GM06990 (cell line): ENCODE measurements around the gene AATK.

Source experiments
- DNase-seq: peaks from one replicate; pipeline ENCODE4 v3.0.0-alpha.2; 2011; ENCODE audit not compliant: insufficient read length; ENCODE audit errors: extremely low read depth
- H3K27me3 ChIP-seq: replicated peaks from 2 replicates; pipeline ENCODE4 v1.6.0; 2011; ENCODE audit warnings: low read length; ENCODE audit not compliant: control insufficient read depth, insufficient read depth
- H3K36me3 ChIP-seq: 2 replicates; pipeline ENCODE4 v1.5.1; 2011; ENCODE audit warnings: low read length; ENCODE audit not compliant: control insufficient read depth, insufficient read depth
- H3K4me3 ChIP-seq: replicated peaks from 2 replicates; pipeline ENCODE4 v1.5.1; 2011; ENCODE audit warnings: low read depth, mild to moderate bottlenecking, control low read depth, low read length
- TF ChIP-seq, protein P1 (sequence below): IDR thresholded peaks from 2 replicates; pipeline ENCODE4 v1.5.1; 2011; ENCODE audit warnings: low read length, control low read depth, mild to moderate bottlenecking, inconsistent platforms; ENCODE audit not compliant: insufficient read depth, poor library complexity, severe bottlenecking

Gene AATK

DNA sequence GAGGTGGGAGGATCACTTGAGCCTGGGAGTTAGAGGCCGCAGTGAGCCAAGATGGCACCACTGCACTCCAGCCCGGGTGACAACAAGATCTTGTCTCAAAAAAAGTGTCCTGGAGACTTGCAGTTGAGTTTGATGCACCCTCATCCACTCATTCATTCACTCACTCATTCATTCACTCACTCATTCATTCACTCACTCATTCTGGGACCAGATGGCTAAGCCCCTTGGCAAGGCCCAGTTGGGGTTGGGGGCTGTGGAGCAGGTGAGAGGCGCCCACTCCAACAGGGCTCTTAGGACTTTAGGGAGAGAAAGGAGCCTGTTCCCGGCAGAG lies 1.1 kb upstream of the AATK start:
- no peaks in the 10 kb centered on the region for H3K36me3 ChIP-seq
- TF ChIP-seq, protein P1, sequence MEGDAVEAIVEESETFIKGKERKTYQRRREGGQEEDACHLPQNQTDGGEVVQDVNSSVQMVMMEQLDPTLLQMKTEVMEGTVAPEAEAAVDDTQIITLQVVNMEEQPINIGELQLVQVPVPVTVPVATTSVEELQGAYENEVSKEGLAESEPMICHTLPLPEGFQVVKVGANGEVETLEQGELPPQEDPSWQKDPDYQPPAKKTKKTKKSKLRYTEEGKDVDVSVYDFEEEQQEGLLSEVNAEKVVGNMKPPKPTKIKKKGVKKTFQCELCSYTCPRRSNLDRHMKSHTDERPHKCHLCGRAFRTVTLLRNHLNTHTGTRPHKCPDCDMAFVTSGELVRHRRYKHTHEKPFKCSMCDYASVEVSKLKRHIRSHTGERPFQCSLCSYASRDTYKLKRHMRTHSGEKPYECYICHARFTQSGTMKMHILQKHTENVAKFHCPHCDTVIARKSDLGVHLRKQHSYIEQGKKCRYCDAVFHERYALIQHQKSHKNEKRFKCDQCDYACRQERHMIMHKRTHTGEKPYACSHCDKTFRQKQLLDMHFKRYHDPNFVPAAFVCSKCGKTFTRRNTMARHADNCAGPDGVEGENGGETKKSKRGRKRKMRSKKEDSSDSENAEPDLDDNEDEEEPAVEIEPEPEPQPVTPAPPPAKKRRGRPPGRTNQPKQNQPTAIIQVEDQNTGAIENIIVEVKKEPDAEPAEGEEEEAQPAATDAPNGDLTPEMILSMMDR = no peak
- H3K4me3 ChIP-seq = no peak overlapping the region
- no peaks in the 10 kb centered on the region; the same call in 1 of the 2 replicates for H3K27me3 ChIP-seq
- no peak for DNase-seq

DNA sequence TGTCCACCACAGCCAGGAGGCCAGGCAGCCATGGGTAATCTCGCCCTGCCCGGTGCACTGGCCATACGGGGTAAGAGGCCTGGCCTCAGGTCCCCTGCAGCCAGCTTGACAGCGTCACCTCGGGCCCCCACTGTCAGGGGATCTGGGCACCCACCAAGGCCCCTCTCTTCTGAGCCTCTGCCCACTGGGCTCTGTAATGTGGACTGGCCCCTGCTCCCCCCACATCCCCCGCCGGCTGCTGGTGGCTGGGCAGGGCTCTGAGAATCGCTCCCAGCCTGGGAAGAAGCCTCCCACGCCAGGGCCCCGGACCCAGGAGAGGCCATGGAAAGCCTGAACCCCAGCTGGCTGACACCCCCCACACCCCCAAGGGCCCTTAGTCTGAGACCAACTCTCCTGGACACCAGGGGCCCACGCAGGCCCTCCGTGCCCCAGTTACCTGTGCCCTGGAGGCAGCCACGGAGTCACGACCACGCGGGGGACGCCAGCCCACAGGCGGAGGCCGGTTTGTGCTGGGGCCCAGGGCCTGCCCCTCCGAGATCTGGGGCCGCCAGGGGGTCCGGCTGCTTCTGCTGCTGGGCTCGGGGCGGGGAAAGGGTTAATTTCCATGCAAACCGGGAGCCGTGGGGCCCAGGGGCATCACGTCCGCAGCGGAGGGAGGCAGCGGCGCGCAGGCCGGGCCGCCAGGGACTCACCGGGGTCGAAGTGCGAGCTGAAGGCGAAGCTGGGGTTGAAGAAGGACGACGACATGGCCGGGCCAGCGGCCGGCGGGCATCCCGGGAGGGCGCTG lies 582 bp downstream of the AATK start, which contains the start of gene PVALEF:
PVALEF (plus strand) TSS at position 262 of the 787 bp plus-strand sequence. CDS start 15,720 bp downstream, outside the sequence.
- H3K27me3 ChIP-seq = peaks cover 1% of the 10 kb centered on the region; the same call in 1 of the 2 replicates
- TF ChIP-seq, protein P1 = no peak
- H3K4me3 ChIP-seq = no peak within 1 kb of the TSS
- H3K36me3 ChIP-seq = no peaks in the 10 kb centered on the region
- no peak for DNase-seq

DNA sequence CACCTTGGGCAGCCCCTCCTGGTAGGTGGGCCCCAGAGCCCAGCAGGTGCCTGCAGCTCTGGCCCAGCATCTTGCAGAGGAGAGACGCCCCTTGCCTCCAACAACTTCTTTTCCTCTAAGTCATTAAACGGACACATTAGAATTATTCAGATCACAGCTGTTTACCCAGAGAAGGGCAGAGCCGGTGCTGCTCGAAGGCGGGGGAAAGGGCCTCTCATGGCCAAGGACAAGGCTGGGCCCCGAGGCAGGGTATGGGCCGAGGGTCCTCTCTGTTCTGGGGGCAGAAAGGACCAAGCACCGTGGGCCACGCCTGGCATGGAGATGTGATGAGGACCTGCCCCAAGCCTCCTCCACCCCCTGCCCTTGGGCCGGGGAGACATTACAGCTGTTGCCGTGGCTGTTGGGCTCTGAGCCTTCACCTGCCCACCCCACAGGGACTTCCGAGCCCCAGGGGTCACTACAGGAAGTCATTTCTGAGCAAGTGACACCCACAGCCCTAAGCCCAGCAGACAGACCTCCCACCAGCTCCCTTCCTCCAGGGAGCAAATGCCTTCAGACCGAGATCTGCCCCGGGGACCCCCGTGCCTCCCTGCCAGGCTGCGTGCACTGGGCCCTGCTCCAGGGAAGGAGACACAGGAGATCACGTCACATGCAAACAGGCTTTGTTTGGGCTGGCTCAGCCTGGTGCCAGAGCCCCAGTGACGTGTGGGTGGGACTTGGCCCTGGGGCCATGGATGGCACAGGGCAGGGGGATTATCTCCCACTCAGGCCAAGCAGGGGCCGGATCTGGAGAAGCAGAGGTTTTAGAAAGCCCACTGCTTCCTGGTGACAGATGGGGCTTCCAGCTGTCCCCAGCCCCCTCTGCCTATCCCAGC lies 1.4 kb downstream of the AATK start:
- Histone ChIP-seq H3K4me3 (no peak overlapping the region), H3K36me3 (no peaks in the 10 kb centered on the region), H3K27me3 (peaks cover 1% of the 10 kb centered on the region; the same call in 1 of the 2 replicates)
- no peak for DNase-seq
- TF ChIP-seq, protein P1 = no peak

DNA sequence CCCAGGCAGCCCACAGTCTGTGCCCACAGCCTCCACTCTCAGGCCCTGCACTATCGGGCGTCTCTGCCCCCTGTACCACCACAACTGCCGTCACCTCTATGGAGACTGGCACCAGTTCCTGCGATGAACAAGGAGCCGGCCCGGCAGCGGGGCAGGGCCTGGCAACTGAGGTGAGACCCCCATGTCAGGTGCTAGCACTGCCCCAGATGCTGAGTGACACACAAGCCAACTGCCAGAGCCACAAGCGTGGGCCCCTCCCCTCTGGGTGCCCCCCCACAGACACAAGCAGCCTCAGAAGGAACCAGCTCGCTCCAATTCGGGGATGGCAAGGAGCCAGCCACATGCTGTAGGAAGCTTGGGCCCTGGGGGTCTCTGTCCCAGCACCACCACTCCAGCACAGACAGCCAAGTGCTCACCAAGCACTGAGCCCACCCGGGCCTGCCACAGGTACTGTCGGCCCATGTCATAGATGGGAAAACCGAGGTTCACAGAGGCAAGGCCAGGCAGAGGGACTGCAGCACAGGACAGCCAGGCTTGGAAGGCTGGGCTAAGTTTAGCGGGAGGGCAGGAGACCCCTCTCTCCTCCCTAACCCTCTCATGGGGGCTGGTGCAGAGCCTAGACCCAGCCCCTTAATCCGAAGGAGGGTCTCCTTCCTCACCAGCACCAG lies 2.2 kb downstream of the AATK start:
- Histone ChIP-seq H3K36me3 (no peaks in the 10 kb centered on the region), H3K27me3 (peaks cover 1% of the 10 kb centered on the region; the same call in 1 of the 2 replicates), H3K4me3 (no peak overlapping the region)
- DNase-seq = no peak
- TF ChIP-seq, protein P1 = no peak

DNA sequence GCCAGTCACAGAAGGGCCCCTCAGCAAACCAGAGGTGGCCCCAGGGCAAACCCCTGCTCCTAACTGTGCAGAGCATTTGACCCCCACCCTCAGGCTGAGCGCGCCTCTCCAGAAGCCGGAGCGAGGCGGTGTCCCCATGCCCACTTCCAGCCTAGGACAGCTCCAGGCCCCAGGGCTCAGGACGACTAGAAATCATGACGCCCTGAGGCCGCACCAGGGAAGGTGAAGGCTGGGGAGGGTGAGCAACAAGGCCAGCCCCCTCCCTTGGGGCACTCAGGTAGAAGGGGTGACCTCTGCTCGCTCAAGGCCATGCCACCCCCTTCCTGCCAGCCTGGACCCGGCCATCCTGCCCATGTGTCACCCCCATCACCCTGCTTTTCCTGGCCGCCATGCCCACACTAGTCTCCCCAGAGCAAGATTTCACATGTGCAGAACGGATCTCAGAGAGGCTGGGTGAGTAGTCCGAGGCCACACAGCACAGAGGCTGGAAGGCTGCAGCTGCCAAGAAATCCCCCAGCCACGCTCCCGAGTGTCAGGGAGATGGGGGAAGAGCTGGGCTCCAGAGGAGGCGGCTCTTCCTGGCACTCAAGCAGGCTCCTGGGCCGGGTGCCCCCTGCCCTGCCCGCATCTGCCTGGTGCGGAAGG lies 2.8 kb downstream of the AATK start:
- TF ChIP-seq, protein P1 = no peak
- H3K36me3 ChIP-seq = no peaks in the 10 kb centered on the region
- DNase-seq = no peak
- H3K27me3 ChIP-seq = peaks cover 1% of the 10 kb centered on the region; the same call in 1 of the 2 replicates
- H3K4me3 ChIP-seq = no peak overlapping the region
